ENCODE measurements around the gene SGCB. TPM values are rescaled to one million over a fixed set of nuclear protein-coding genes. Genes with fewer than 3 reads are reported as not detected.

The SGCB gene
- total and polyA plus RNA-seq, 2 of the 4 experiments (the other 2 are of a cell fraction), result 16.3 to 24.0 TPM

- Histone ChIP-seq H3K14ac (replicated peaks; ENCODE audit: low read depth, low read length) (no peak overlapping the region), H3K9me1 (ENCODE audit: insufficient read depth, low read length) (no peaks in the 10 kb centered on the region), H3K79me1 (ENCODE audit: low read depth in 1 of 2, low read length in 2 of 2) (no peaks in the 10 kb centered on the region), H2BK120ac (ENCODE audit: low read depth, low read length) (no peak overlapping the region), H2AK5ac (ENCODE audit: low read depth, low read length) (no peak overlapping the region), H4K5ac (ENCODE audit: low read depth, low read length) (no peak overlapping the region), H4K91ac (ENCODE audit: insufficient read depth, low read depth, low read length) (no peak overlapping the region), H3K27ac (ENCODE audit: insufficient read depth, low read length) (no peak overlapping the region), H2BK5ac (ENCODE audit: low read depth, low read length, poor library complexity, severe bottlenecking) (no peak overlapping the region), H3K23ac (ENCODE audit: low read depth, low read length) (no peak overlapping the region), H2BK20ac (ENCODE audit: low read depth, low read length) (no peak overlapping the region), H3K4me2 (ENCODE audit: low read depth, low read length) (no peak overlapping the region), H3K27me3 (ENCODE audit: control insufficient read depth, insufficient read depth, low read length) (no peaks in the 10 kb centered on the region), H3K36me3 (ENCODE audit: control insufficient read depth, insufficient read depth, low read length) (no peaks in the 10 kb centered on the region), H3K56ac (ENCODE audit: extremely low read depth, insufficient read depth, low read length) (no peak overlapping the region), H3K9ac (ENCODE audit: low read depth, low read length) (no peak overlapping the region), H4K20me1 (ENCODE audit: insufficient read depth, low read length) (no peaks in the 10 kb centered on the region; the same call in 1 of the 2 replicates), H3K4ac (ENCODE audit: low read depth, low read length) (no peak overlapping the region), H3K9me3 (ENCODE audit: control insufficient read depth, insufficient read depth, low read length) (no peaks in the 10 kb centered on the region), H3K4me1 (ENCODE audit: control insufficient read depth, insufficient read depth, low read length) (peaks cover 2% of the 10 kb centered on the region), H4K8ac (ENCODE audit: low read depth in 2 of 2, low read length in 2 of 2) (no peak overlapping the region), H2AFZ (replicated peaks; ENCODE audit: low read length, poor library complexity) (no peak overlapping the region), H2AK9ac (replicated peaks; ENCODE audit: low read depth, low read length, poor library complexity) (no peak overlapping the region), H3K4me3 (ENCODE audit: insufficient read depth, low read depth, low read length) (no peak overlapping the region), H3K18ac (ENCODE audit: low read depth, low read length) (no peak overlapping the region), H2BK15ac (ENCODE audit: low read depth, low read length) (no peak overlapping the region)
- TF ChIP-seq RFX5 (IDR thresholded peaks at IDR 0.05; ENCODE audit: low read depth, low read length) (no peak), CEBPB (IDR thresholded peaks at IDR 0.05; ENCODE audit: low read depth, low read length) (0 out of 2 replicates have a peak, but pooled peaks have one; percentile 27), FOS (IDR thresholded peaks at IDR 0.05; ENCODE audit: low read depth, low read length) (no peak)
- ChIA-PET CTCF (no interaction called here), POLR2A (ENCODE audit: unreplicated experiment) (no interaction called here)
- in situ Hi-C loops (cut with MboI; ENCODE audit: low sequenced_read_pairs) (no loop called here), intact Hi-C loops (cut with micrococcal nuclease) (no loop called here), dilution Hi-C loops (cut with HindIII; ENCODE audit: low sequenced_read_pairs, unreplicated experiment) (no loop called here)
- BruUV-seq (replicated peaks), result no TSS peak
- DNase-seq, result peak; percentile 40
- peak; percentile 32; the same call in 1 of the 2 replicates for ATAC-seq (ENCODE audit: low read depth)
- WGBS, 2 experiments (ENCODE audit: extremely low coverage in 2 of 2, insufficient read length in 1 of 2), result no CpG with 5 or more reads among the region's 2 CpGs
These were observed 36.5 kb downstream of the SGCB start for GRCh38 chr4:52001616-52002015.

All from IMR-90 (cell line).